GM20000 (cell line): ENCODE measurements around the gene IQCK.

Experiments used
- DNase-seq: peaks from one replicate; pipeline ENCODE4 v3.0.0; 2012; ENCODE audit warnings: low spot score
- TF ChIP-seq, protein P1 (sequence below): IDR thresholded peaks from 2 replicates; pipeline ENCODE4 v1.5.1; 2012; ENCODE audit warnings: mild to moderate bottlenecking, control low read depth; ENCODE audit errors: extremely low read depth, missing control alignments

The IQCK gene

DNA sequence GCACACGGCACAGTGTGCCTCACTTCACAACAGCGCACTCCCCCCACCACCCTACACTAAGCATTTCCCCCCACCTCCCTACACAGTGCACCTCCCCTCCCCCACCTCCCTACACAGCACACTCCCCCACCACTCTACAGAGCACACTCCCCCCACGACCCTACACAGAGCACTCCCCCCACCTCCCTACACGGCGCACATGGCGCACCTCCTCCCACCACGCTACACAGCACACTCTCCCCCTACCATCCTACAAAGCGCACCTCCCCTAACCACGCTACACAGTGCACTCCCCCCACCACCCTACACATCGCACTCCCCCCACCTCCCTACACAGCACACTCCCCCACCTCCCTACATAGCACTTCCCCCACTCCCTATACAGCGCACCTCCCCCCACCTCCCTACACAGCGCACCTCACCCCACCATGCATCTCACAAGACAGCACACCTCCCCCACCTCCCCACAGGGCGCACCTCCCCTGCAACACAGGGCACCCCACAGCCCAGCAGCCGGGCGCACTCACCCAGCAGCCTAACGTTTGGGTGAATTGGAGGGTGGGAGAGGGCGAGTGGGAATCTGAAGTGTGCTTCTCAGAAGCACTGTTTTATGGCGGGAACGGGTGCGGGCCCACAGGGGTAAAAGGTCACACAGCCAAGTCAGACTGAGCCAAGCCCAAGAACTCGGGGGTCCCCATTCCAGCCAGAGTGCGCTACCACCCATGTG, 10.3 kb upstream of the IQCK start:
- TF ChIP-seq, protein P1, sequence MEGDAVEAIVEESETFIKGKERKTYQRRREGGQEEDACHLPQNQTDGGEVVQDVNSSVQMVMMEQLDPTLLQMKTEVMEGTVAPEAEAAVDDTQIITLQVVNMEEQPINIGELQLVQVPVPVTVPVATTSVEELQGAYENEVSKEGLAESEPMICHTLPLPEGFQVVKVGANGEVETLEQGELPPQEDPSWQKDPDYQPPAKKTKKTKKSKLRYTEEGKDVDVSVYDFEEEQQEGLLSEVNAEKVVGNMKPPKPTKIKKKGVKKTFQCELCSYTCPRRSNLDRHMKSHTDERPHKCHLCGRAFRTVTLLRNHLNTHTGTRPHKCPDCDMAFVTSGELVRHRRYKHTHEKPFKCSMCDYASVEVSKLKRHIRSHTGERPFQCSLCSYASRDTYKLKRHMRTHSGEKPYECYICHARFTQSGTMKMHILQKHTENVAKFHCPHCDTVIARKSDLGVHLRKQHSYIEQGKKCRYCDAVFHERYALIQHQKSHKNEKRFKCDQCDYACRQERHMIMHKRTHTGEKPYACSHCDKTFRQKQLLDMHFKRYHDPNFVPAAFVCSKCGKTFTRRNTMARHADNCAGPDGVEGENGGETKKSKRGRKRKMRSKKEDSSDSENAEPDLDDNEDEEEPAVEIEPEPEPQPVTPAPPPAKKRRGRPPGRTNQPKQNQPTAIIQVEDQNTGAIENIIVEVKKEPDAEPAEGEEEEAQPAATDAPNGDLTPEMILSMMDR = no peak
- DNase-seq = no peak

- no peak for DNase-seq
- TF ChIP-seq, protein P1 = no peak
Measured at GRCh38 chr16:19708296-19709205, 9.5 kb upstream of the IQCK start.

- no peak for DNase-seq
- TF ChIP-seq, protein P1 = no peak
Measured at GRCh38 chr16:19709381-19710136, 8.5 kb upstream of the IQCK start.

DNA sequence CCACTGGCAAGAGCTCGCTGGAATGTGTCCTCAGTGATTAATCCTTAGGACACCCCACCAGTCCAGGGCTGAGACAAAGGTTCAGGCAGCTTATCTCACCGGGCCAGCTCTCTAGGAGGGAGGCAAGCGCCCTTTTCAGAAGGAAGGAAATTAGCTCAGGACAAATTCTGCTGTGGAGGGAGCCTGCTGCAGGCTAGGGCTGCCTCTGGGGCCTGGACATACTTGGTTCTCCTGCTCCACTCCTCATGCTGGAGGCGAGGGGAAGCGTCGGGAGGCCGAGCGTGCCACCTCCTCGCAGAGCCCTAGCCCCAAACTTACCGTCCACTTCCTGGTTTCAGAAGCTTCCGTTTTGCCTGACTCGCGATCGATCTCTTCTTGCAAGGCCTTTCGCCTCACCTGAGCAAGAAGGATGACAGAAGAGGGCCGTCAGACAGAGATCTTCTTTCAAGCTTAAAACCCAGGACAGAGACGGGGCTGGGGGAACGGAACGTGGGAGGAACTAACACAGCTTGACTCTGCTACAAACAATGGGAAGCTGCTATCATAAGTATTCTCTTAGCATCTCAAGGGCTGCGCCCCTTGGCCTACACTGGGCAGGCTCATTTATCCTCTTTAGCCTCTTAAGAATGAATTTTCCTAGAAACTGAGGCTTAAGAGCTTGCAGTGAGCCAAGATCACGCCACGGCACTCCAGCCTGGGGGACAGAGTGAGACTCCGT, 7.7 kb upstream of the IQCK start:
- DNase-seq = no peak
- TF ChIP-seq, protein P1 = no peak

GRCh38 chr16:19710991-19711545, 7.0 kb upstream of the IQCK start:
- TF ChIP-seq, protein P1 = no peak
- DNase-seq = no peak

- TF ChIP-seq, protein P1 = no peak
- DNase-seq = no peak
Measured at GRCh38 chr16:19711643-19712042, 6.4 kb upstream of the IQCK start.
